ENCODE results near the gene DIABLO.

- TF ChIP-seq POLR2A (IDR thresholded peaks at IDR 0.05; ENCODE audit: borderline replicate concordance, extremely low read depth, insufficient read depth, insufficient read length) (no peak), CTCF (IDR thresholded peaks at IDR 0.05 in 2 of 3, conservative IDR thresholded peaks at IDR 0.05 in 1 of 3; ENCODE audit: borderline replicate concordance in 1 of 3, insufficient read depth in 1 of 3, low read depth in 2 of 3, low read length in 2 of 3) (no peak), ELF1 (IDR thresholded peaks at IDR 0.05; ENCODE audit: borderline replicate concordance, low read depth) (no peak), SP1 (IDR thresholded peaks at IDR 0.05; ENCODE audit: low read depth) (no peak), ZBTB33 (IDR thresholded peaks at IDR 0.05; ENCODE audit: extremely low read depth, insufficient replicate concordance, low read length) (no peak), EZH2phosphoT487 (IDR thresholded peaks at IDR 0.05; ENCODE audit: borderline replicate concordance) (no peak), ZNF274 (IDR thresholded peaks at IDR 0.05; ENCODE audit: low read depth, low read length) (no peak)
Measured at GRCh38 chr12:122227341-122227740, 1.5 kb upstream of the DIABLO start.

Data from HCT116 (cell line).